ENCODE data around the gene CYBC1.
A peak's percentile ranks its signal among the peaks of the same experiment; 100 is the strongest.
"Not testable (repeated sequence)": the region's sequence is repeated elsewhere in the genome, so short reads cannot be mapped to it uniquely, and the experiment has no call there.

CYBC1 gene

GRCh38 chr17:82474223-82475010 lies 23.9 kb upstream of the CYBC1 start:
- DNase-seq (ENCODE audit: insufficient read length) (no peak), FAIRE-seq (no peak)
- TF ChIP-seq POLR2A (IDR thresholded peaks at IDR 0.05; ENCODE audit: low read depth, low read length) = no peak
- TF ChIP-seq POLR2AphosphoS5 (IDR thresholded peaks at IDR 0.05; ENCODE audit: low read depth, low read length) = no peak
- no peak for TF ChIP-seq TAF1 (IDR thresholded peaks at IDR 0.05; ENCODE audit: borderline replicate concordance, low read depth, low read length)

GRCh38 chr17:82470065-82470464 lies 19.5 kb upstream of the CYBC1 start:
- FAIRE-seq (no peak), DNase-seq (ENCODE audit: insufficient read length) (no peak)
- no peak for TF ChIP-seq POLR2A (IDR thresholded peaks at IDR 0.05; ENCODE audit: low read depth, low read length)
- no peak for TF ChIP-seq TAF1 (IDR thresholded peaks at IDR 0.05; ENCODE audit: borderline replicate concordance, low read depth, low read length)
- TF ChIP-seq POLR2AphosphoS5 (IDR thresholded peaks at IDR 0.05; ENCODE audit: low read depth, low read length) = no peak

GRCh38 chr17:82468692-82469091 lies 18.1 kb upstream of the CYBC1 start:
- no peak for FAIRE-seq
- no peak for TF ChIP-seq TAF1 (IDR thresholded peaks at IDR 0.05; ENCODE audit: borderline replicate concordance, low read depth, low read length)
- no peak for TF ChIP-seq POLR2AphosphoS5 (IDR thresholded peaks at IDR 0.05; ENCODE audit: low read depth, low read length)
- no peak for TF ChIP-seq POLR2A (IDR thresholded peaks at IDR 0.05; ENCODE audit: low read depth, low read length)
- DNase-seq (ENCODE audit: insufficient read length) = no peak

GRCh38 chr17:82465023-82465603 lies 14.6 kb upstream of the CYBC1 start:
- TF ChIP-seq POLR2A (IDR thresholded peaks at IDR 0.05; ENCODE audit: low read depth, low read length) = no peak
- TF ChIP-seq TAF1 (IDR thresholded peaks at IDR 0.05; ENCODE audit: borderline replicate concordance, low read depth, low read length) = no peak
- TF ChIP-seq POLR2AphosphoS5 (IDR thresholded peaks at IDR 0.05; ENCODE audit: low read depth, low read length) = no peak
- FAIRE-seq (no peak), DNase-seq (ENCODE audit: insufficient read length) (no peak)

- FAIRE-seq = no peak
- DNase-seq (ENCODE audit: insufficient read length) = no peak
- TF ChIP-seq POLR2A (IDR thresholded peaks at IDR 0.05; ENCODE audit: low read depth, low read length) (no peak), POLR2AphosphoS5 (IDR thresholded peaks at IDR 0.05; ENCODE audit: low read depth, low read length) (no peak), TAF1 (IDR thresholded peaks at IDR 0.05; ENCODE audit: borderline replicate concordance, low read depth, low read length) (no peak)
Measured at GRCh38 chr17:82464567-82464929, 14.0 kb upstream of the CYBC1 start.

GRCh38 chr17:82463925-82464566 lies 13.5 kb upstream of the CYBC1 start:
- DNase-seq (ENCODE audit: insufficient read length) (no peak), FAIRE-seq (no peak)
- TF ChIP-seq POLR2AphosphoS5 (IDR thresholded peaks at IDR 0.05; ENCODE audit: low read depth, low read length) (no peak), POLR2A (IDR thresholded peaks at IDR 0.05; ENCODE audit: low read depth, low read length) (no peak), TAF1 (IDR thresholded peaks at IDR 0.05; ENCODE audit: borderline replicate concordance, low read depth, low read length) (no peak)

GRCh38 chr17:82463391-82463790 lies 12.8 kb upstream of the CYBC1 start:
- FAIRE-seq (no peak), DNase-seq (ENCODE audit: insufficient read length) (no peak)
- TF ChIP-seq POLR2AphosphoS5 (IDR thresholded peaks at IDR 0.05; ENCODE audit: low read depth, low read length) (no peak), POLR2A (IDR thresholded peaks at IDR 0.05; ENCODE audit: low read depth, low read length) (no peak), TAF1 (IDR thresholded peaks at IDR 0.05; ENCODE audit: borderline replicate concordance, low read depth, low read length) (no peak)

- DNase-seq (ENCODE audit: insufficient read length) (no peak), FAIRE-seq (no peak)
- no peak for TF ChIP-seq POLR2AphosphoS5 (IDR thresholded peaks at IDR 0.05; ENCODE audit: low read depth, low read length)
- TF ChIP-seq POLR2A (IDR thresholded peaks at IDR 0.05; ENCODE audit: low read depth, low read length) = no peak
- no peak for TF ChIP-seq TAF1 (IDR thresholded peaks at IDR 0.05; ENCODE audit: borderline replicate concordance, low read depth, low read length)
Measured at GRCh38 chr17:82461827-82462524, 11.4 kb upstream of the CYBC1 start.

- not testable (repeated sequence) for DNase-seq (ENCODE audit: insufficient read length); FAIRE-seq
Measured at GRCh38 chr17:82459936-82460335, 9.4 kb upstream of the CYBC1 start.

- FAIRE-seq (no peak), DNase-seq (ENCODE audit: insufficient read length) (no peak)
- no peak for TF ChIP-seq POLR2AphosphoS5 (IDR thresholded peaks at IDR 0.05; ENCODE audit: low read depth, low read length)
- TF ChIP-seq TAF1 (IDR thresholded peaks at IDR 0.05; ENCODE audit: borderline replicate concordance, low read depth, low read length) = no peak
- no peak for TF ChIP-seq POLR2A (IDR thresholded peaks at IDR 0.05; ENCODE audit: low read depth, low read length)
Measured at GRCh38 chr17:82458885-82459424, 8.4 kb upstream of the CYBC1 start.

- DNase-seq (ENCODE audit: insufficient read length) (peak; percentile 99), FAIRE-seq (peak; percentile 98)
- TF ChIP-seq POLR2AphosphoS5 (IDR thresholded peaks at IDR 0.05; ENCODE audit: low read depth, low read length) = peak; percentile 87
- TF ChIP-seq POLR2A (IDR thresholded peaks at IDR 0.05; ENCODE audit: low read depth, low read length) = peak; percentile 90; the same call in 1 of the 2 replicates
- TF ChIP-seq TAF1 (IDR thresholded peaks at IDR 0.05; ENCODE audit: borderline replicate concordance, low read depth, low read length) = no peak; the same call in none of the 2 replicates
Measured at GRCh38 chr17:82458179-82458884, 7.8 kb upstream of the CYBC1 start, which contains the start of gene NARF. Gene NARF (plus strand): TSS chr17:82458741. CDS start chr17:82458804, 63 bp downstream.

All from GM12892 (cell line).